Tibial artery (tissue), 4 donors: Measurements from ENCODE around the gene SIPA1L3.

Experiments
- DNase-seq, 2 donors: peaks; one replicate each; pipeline ENCODE4 v3.0.0-alpha.2; 2019
- H3K27ac ChIP-seq, 2 donors: fragments of 200-600 bp; sonication (generic) in 1 of 2; 1 replicate in 1 of 2; 2 replicates in 1 of 2; pipeline ENCODE4 v1.5.1; 2018 to 2019; ENCODE audit warnings: mild to moderate bottlenecking in 1 of 2
- H3K27me3 ChIP-seq, 2 donors: fragments of 200-600 bp; sonication (generic) in 1 of 2; one replicate each; pipeline versions ENCODE4 v1.5.1 to v1.6.0; 2016 to 2019
- H3K36me3 ChIP-seq, 3 donors: fragments of 200-600 bp; sonication (generic) in 2 of 3; one replicate each; pipeline ENCODE4 v1.5.1; 2016 to 2019; ENCODE audit warnings: mild to moderate bottlenecking in 2 of 3
- H3K4me1 ChIP-seq, 4 donors: fragments of 200-600 bp; sonication (generic) in 2 of 4; 1 replicate in 3 of 4; 2 replicates in 1 of 4; pipeline ENCODE4 v1.5.1; 2016 to 2019
- H3K4me3 ChIP-seq, 2 donors: fragments of 200-600 bp; sonication (generic) in 1 of 2; 1 replicate in 1 of 2; 2 replicates in 1 of 2; pipeline ENCODE4 v1.5.1; 2018 to 2019; ENCODE audit warnings: mild to moderate bottlenecking in 2 of 2
- H3K9me3 ChIP-seq, 3 donors: fragments of 200-600 bp; sonication (generic) in 1 of 3; one replicate each; pipeline ENCODE4 v1.5.1; 2016 to 2019
- intact Hi-C: fragments of 100-400 bp; cut with DNase I; formaldehyde crosslinking; loops from one replicate; pipeline ENCODE4 v1.15.0; 2023; ENCODE audit warnings: low total_unique reads
- TF ChIP-seq, protein P1 (sequence below), 2 experiments: fragments of 200-600 bp in 1 of 2; fragments of 450-650 bp in 1 of 2; IDR thresholded peaks; one replicate each; pipeline ENCODE4 v1.5.1; 2017 to 2019; ENCODE audit warnings: antibody characterized with exemption in 2 of 2, mild to moderate bottlenecking in 1 of 2, moderate library complexity in 1 of 2

The SIPA1L3 gene

GRCh38 chr19:38039966-38040365 lies 133.0 kb downstream of the SIPA1L3 start:
- TF ChIP-seq, protein P1, sequence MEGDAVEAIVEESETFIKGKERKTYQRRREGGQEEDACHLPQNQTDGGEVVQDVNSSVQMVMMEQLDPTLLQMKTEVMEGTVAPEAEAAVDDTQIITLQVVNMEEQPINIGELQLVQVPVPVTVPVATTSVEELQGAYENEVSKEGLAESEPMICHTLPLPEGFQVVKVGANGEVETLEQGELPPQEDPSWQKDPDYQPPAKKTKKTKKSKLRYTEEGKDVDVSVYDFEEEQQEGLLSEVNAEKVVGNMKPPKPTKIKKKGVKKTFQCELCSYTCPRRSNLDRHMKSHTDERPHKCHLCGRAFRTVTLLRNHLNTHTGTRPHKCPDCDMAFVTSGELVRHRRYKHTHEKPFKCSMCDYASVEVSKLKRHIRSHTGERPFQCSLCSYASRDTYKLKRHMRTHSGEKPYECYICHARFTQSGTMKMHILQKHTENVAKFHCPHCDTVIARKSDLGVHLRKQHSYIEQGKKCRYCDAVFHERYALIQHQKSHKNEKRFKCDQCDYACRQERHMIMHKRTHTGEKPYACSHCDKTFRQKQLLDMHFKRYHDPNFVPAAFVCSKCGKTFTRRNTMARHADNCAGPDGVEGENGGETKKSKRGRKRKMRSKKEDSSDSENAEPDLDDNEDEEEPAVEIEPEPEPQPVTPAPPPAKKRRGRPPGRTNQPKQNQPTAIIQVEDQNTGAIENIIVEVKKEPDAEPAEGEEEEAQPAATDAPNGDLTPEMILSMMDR (IDR thresholded peaks at IDR 0.05), result no peak
- H3K27ac ChIP-seq, result no peak overlapping the region
- H3K4me1 ChIP-seq, result peaks cover 0 to 16% (median 11%) of the 10 kb centered on the region in 4 donors
- no peaks in the 10 kb centered on the region for H3K36me3 ChIP-seq
- no peak for DNase-seq
- H3K9me3 ChIP-seq, result no peaks in the 10 kb centered on the region
- no peaks in the 10 kb centered on the region for H3K27me3 ChIP-seq
- no peak overlapping the region for H3K4me3 ChIP-seq
- intact Hi-C loops, result no loop called here

DNA sequence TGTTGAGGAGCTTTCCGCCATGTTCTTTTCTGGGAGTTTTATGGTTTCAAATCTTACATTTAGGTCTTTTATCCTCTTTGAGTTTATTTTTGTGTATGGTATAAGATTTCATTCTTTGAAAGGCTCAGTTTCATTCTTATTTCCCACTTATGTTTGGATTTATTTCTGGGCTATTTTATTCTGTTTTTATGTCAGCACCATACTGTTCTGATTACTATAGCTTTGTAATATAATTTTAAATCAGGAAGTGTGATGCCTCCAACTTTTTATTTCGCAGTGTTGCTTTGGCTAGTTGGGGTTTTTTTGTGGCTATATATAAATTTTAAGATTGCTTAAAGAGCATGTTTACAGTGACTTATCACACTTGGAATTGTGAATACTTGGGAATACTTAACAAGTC lies 135.1 kb downstream of the SIPA1L3 start:
- H3K36me3 ChIP-seq, result peaks cover 0 to 10% (median 0%) of the 10 kb centered on the region in 3 donors
- no peak overlapping the region for H3K27ac ChIP-seq
- TF ChIP-seq, protein P1 (IDR thresholded peaks at IDR 0.05), result no peak
- H3K27me3 ChIP-seq, result no peaks in the 10 kb centered on the region
- intact Hi-C loops, result no loop called here
- DNase-seq, result no peak
- H3K4me1 ChIP-seq, result no peaks in the 10 kb centered on the region
- H3K4me3 ChIP-seq, result no peak overlapping the region
- no peaks in the 10 kb centered on the region for H3K9me3 ChIP-seq

GRCh38 chr19:38043649-38044144 lies 136.7 kb downstream of the SIPA1L3 start:
- DNase-seq, result no peak
- peaks cover 0 to 10% (median 0%) of the 10 kb centered on the region in 3 donors for H3K36me3 ChIP-seq
- no peaks in the 10 kb centered on the region for H3K4me1 ChIP-seq
- H3K27ac ChIP-seq, result no peak overlapping the region
- TF ChIP-seq, protein P1 (IDR thresholded peaks at IDR 0.05), result no peak
- intact Hi-C loops, result no loop called here
- no peaks in the 10 kb centered on the region for H3K27me3 ChIP-seq
- no peaks in the 10 kb centered on the region for H3K9me3 ChIP-seq
- no peak overlapping the region for H3K4me3 ChIP-seq

DNA sequence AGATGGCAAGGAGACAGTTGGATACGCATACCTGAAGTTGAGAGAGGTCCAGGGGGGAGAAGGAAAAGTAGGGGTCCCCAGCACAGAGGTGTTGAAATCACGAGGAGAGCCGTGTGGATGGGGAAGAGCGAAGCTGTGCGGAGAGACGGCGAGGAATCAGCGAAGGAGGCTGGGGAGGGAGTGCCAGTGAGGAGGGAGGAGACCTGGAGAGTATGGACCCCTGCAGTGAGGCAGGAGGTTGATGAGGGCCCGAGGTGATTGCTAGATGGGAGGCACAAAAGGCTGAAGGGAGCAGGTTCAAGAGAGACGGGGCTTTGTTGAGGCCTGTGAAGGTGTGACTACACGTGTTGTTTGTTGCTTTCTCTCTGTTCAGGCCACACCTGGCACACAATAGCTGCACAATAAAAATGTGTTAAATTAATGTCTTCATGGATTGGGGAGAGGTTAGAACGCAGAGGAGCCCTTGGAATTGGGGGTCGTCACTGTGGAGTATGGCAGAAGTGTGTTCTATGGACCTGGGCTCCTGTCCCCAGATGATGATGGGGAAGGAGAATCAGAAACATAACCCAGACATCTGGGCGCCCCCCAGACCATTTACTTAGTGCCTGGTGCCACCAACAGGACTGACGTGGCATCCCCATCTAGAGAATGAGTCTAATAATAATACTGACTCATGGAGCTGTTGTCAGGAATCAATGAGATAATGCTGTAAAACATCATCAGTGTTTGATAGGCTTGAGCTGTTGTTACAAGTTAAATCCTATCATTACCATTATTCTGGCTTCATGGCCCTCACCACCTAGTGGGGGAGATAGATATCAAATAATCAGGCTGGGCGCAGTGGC lies 137.5 kb downstream of the SIPA1L3 start:
- intact Hi-C loops, result no loop called here
- no peak for DNase-seq
- Histone ChIP-seq H3K4me1 (no peaks in the 10 kb centered on the region), H3K36me3 (peaks cover 0 to 10% (median 0%) of the 10 kb centered on the region in 3 donors), H3K27me3 (no peaks in the 10 kb centered on the region), H3K27ac (no peak overlapping the region), H3K4me3 (no peak overlapping the region), H3K9me3 (no peaks in the 10 kb centered on the region)
- TF ChIP-seq, protein P1 (IDR thresholded peaks at IDR 0.05), result no peak

GRCh38 chr19:38045554-38046253 lies 138.7 kb downstream of the SIPA1L3 start:
- Histone ChIP-seq H3K4me1 (no peaks in the 10 kb centered on the region), H3K36me3 (peaks cover 0 to 10% (median 0%) of the 10 kb centered on the region in 3 donors), H3K4me3 (no peak overlapping the region), H3K27ac (no peak overlapping the region), H3K9me3 (no peaks in the 10 kb centered on the region), H3K27me3 (no peaks in the 10 kb centered on the region)
- TF ChIP-seq, protein P1 (IDR thresholded peaks at IDR 0.05), result no peak
- intact Hi-C loops, result no loop called here
- DNase-seq, result no peak
